Neural cell (in vitro differentiated cells): Measurements from ENCODE around the gene JAK3. TPM values are rescaled to one million over a fixed set of nuclear protein-coding genes. Genes with fewer than 3 reads are reported as not detected.

ENCODE experiments used
- H2AFZ ChIP-seq: fragments of 200-600, 300-800 bp; sonication (generic), shearing (Covaris generic); 2 replicates; pipeline ENCODE4 v1.6.0; 2014; ENCODE audit warnings: low read depth, mild to moderate bottlenecking, antibody characterized with exemption, low read length, moderate library complexity
- H3F3A ChIP-seq: fragments of 200-600 bp; shearing (Covaris generic); 2 replicates; pipeline ENCODE4 v1.6.1; 2016; ENCODE audit warnings: mild to moderate bottlenecking, moderate library complexity, mixed read lengths, antibody characterized with exemption, low read length; ENCODE audit not compliant: insufficient read depth, poor library complexity, severe bottlenecking
- H3K27ac ChIP-seq: fragments of 200-600, 300-800 bp; sonication (generic), shearing (Covaris generic); 2 replicates; pipeline ENCODE4 v1.5.1; 2014; ENCODE audit warnings: mild to moderate bottlenecking, low read length, moderate library complexity
- H3K27me3 ChIP-seq: fragments of 300-800, 200-600 bp; sonication (generic), shearing (Covaris generic); 2 replicates; pipeline ENCODE4 v1.6.0; 2014; ENCODE audit warnings: mild to moderate bottlenecking, low read depth, low read length, moderate library complexity; ENCODE audit not compliant: insufficient read depth
- H3K36me3 ChIP-seq: fragments of 300-800, 200-600 bp; sonication (generic), shearing (Covaris generic); 2 replicates; pipeline ENCODE4 v1.5.1; 2014; ENCODE audit warnings: mild to moderate bottlenecking, antibody characterized with exemption, low read length, moderate library complexity; ENCODE audit not compliant: insufficient read depth
- H3K4me2 ChIP-seq: fragments of 300-800, 200-600 bp; sonication (generic), shearing (Covaris generic); 2 replicates; pipeline ENCODE4 v1.6.0; 2014; ENCODE audit warnings: mild to moderate bottlenecking, low read length
- H3K4me3 ChIP-seq: fragments of 300-800, 200-600 bp; sonication (generic), shearing (Covaris generic); 2 replicates; pipeline ENCODE4 v1.5.1; 2014; ENCODE audit warnings: mild to moderate bottlenecking, low read length, moderate library complexity
- H3K79me2 ChIP-seq: fragments of 200-600 bp; shearing (Covaris generic); replicated peaks from 2 replicates; pipeline ENCODE4 v1.6.0; 2014; ENCODE audit warnings: mild to moderate bottlenecking, low read length, moderate library complexity; ENCODE audit not compliant: insufficient read depth
- H3K9ac ChIP-seq: fragments of 300-800, 200-600 bp; sonication (generic), shearing (Covaris generic); 2 replicates; pipeline ENCODE4 v1.6.1; 2016; ENCODE audit warnings: mild to moderate bottlenecking, low read length, mixed read lengths
- H3K9me2 ChIP-seq: fragments of 200-600 bp; shearing (Covaris generic); 2 replicates; pipeline ENCODE4 v1.6.1; 2016; ENCODE audit warnings: mild to moderate bottlenecking, low read length, mixed read lengths; ENCODE audit not compliant: insufficient read depth
- H3K9me3 ChIP-seq: fragments of 200-600, 300-800 bp; sonication (generic), shearing (Covaris generic); 2 replicates; pipeline ENCODE4 v1.6.1; 2016; ENCODE audit warnings: mild to moderate bottlenecking, mixed run types, low read length, moderate library complexity, mixed read lengths
- H4K20me1 ChIP-seq: fragments of 200-600 bp; shearing (Covaris generic); 2 replicates; pipeline ENCODE4 v1.6.1; 2016; ENCODE audit warnings: mild to moderate bottlenecking, mixed run types; ENCODE audit not compliant: insufficient read depth
- CTCF ChIP-seq: fragments of 450-650 bp; IDR thresholded peaks from 2 replicates; pipeline ENCODE4 v1.5.1; 2014; ENCODE audit warnings: antibody characterized with exemption, mild to moderate bottlenecking, moderate library complexity; ENCODE audit not compliant: poor library complexity, severe bottlenecking
- EP300 ChIP-seq: fragments of 450-650 bp; conservative IDR thresholded peaks from 2 replicates; pipeline ENCODE4 v1.6.1; 2014; ENCODE audit warnings: antibody characterized with exemption, mild to moderate bottlenecking, moderate library complexity; ENCODE audit not compliant: poor library complexity, severe bottlenecking
- EZH2 ChIP-seq: fragments of 200-600, 300-800 bp; shearing (Covaris generic), sonication (generic); IDR thresholded peaks from 2 replicates; pipeline ENCODE4 v1.6.1; 2014; ENCODE audit warnings: antibody characterized with exemption, low read length, borderline replicate concordance, mild to moderate bottlenecking; ENCODE audit not compliant: insufficient read depth, poor library complexity, severe bottlenecking
- MXI1 ChIP-seq: fragments of 450-650 bp; conservative IDR thresholded peaks from 2 replicates; pipeline ENCODE4 v1.6.1; 2014; ENCODE audit warnings: antibody characterized with exemption, mild to moderate bottlenecking; ENCODE audit not compliant: poor library complexity, severe bottlenecking
- POLR2AphosphoS5 ChIP-seq: IDR thresholded peaks from 2 replicates; pipeline ENCODE4 v1.6.1; 2012
- RAD21 ChIP-seq: fragments of 450-650 bp; conservative IDR thresholded peaks from 2 replicates; pipeline ENCODE4 v1.6.1; 2014; ENCODE audit warnings: antibody characterized with exemption, mild to moderate bottlenecking, moderate library complexity
- REST ChIP-seq: IDR thresholded peaks from 2 replicates; pipeline ENCODE4 v1.6.1; 2012; ENCODE audit warnings: borderline replicate concordance
- SMC3 ChIP-seq: fragments of 450-650 bp; conservative IDR thresholded peaks from 2 replicates; pipeline ENCODE4 v1.6.1; 2014; ENCODE audit warnings: antibody characterized with exemption, mild to moderate bottlenecking, moderate library complexity; ENCODE audit not compliant: poor library complexity
- TAF1 ChIP-seq: IDR thresholded peaks from 2 replicates; pipeline ENCODE4 v1.6.1; 2012; ENCODE audit warnings: low read depth
- polyA plus RNA-seq: library from polyadenylated mRNA; depleted of rRNA; stranded (reverse); fragments of >200 nt; gene quantifications from 2 replicates; pipeline ENCODE4 v1.2.3, GENCODE V29; 2014

JAK3 gene
- polyA plus RNA-seq, 1 donor from 2014 or later: 0.11 TPM

GRCh38 chr19:17877696-17878095 is 29.9 kb upstream of the JAK3 start:
- Histone ChIP-seq H3K27ac (no peak overlapping the region), H3F3A (no peaks in the 10 kb centered on the region), H3K9me2 (no peaks in the 10 kb centered on the region), H2AFZ (no peak overlapping the region), H3K9ac (no peak overlapping the region), H3K27me3 (peaks cover 5% of the 10 kb centered on the region), H4K20me1 (no peaks in the 10 kb centered on the region), H3K36me3 (no peaks in the 10 kb centered on the region), H3K9me3 (no peaks in the 10 kb centered on the region), H3K4me3 (no peak overlapping the region), H3K4me2 (no peak overlapping the region), H3K79me2 (no peaks in the 10 kb centered on the region)
- TF ChIP-seq TAF1 (no peak), EZH2 (no peak), POLR2AphosphoS5 (no peak), EP300 (no peak), SMC3 (no peak), CTCF (no peak), MXI1 (no peak), RAD21 (no peak), REST (no peak)

DNA sequence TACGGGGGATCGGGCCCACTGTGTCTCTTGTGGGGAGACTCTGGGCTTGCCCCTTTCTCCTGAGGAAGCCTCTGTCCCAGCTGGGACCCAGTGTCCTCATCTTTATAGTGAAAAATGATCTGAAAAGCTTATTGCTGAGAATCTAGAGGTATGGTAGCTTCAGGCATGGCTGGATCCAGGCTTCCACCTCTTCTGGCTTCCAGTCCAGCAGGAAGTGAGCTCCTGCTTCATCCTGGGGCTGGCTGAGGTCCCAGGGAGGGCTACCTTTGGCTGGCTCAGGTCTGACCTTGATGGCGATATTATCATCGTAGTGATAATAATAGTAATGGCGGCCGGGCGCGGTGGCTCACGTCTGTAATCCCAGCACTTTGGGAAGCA is 27.0 kb upstream of the JAK3 start:
- Histone ChIP-seq H3K9me2 (no peaks in the 10 kb centered on the region), H3K27me3 (peaks cover 5% of the 10 kb centered on the region), H3K4me2 (no peak overlapping the region), H3K9ac (no peak overlapping the region), H4K20me1 (no peaks in the 10 kb centered on the region), H3K9me3 (no peaks in the 10 kb centered on the region), H3F3A (no peaks in the 10 kb centered on the region), H2AFZ (no peak overlapping the region), H3K79me2 (no peaks in the 10 kb centered on the region), H3K27ac (no peak overlapping the region), H3K36me3 (no peaks in the 10 kb centered on the region), H3K4me3 (no peak overlapping the region)
- TF ChIP-seq TAF1: no peak
- no peak for TF ChIP-seq RAD21
- no peak for TF ChIP-seq POLR2AphosphoS5
- TF ChIP-seq SMC3: no peak
- no peak for TF ChIP-seq MXI1
- no peak for TF ChIP-seq REST
- no peak for TF ChIP-seq EZH2
- no peak for TF ChIP-seq EP300
- TF ChIP-seq CTCF: no peak
